GM21528 (cell line): ENCODE measurements around the gene SPTLC3.

Experiments used
- ATAC-seq: cut with Tn5 transposase; IDR thresholded peaks from one replicate; pipeline ENCODE4 v1.9.1; 2021; ENCODE audit warnings: mild to moderate bottlenecking, moderate library complexity; ENCODE audit not compliant: unreplicated experiment, low FRiP score

Gene SPTLC3

DNA sequence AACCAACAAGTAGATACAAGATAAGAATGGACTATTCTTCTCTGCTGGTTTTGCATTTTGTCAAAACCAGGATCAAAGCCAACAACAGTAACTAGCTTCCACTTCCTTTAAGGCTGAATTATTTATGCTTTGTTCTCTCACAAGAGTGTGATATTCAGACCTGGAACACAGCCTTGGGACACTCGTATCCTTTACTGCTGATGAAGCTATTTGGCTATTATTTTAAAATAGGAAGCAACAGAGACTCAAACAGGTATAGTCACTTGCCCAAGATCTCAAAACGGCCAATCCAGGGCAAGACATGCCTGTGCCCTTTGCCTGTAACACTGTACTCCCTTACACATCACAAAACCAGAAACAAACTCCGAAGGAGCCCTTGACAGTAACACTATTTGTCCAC, 19.9 kb downstream of the SPTLC3 start:
- no peak for ATAC-seq

DNA sequence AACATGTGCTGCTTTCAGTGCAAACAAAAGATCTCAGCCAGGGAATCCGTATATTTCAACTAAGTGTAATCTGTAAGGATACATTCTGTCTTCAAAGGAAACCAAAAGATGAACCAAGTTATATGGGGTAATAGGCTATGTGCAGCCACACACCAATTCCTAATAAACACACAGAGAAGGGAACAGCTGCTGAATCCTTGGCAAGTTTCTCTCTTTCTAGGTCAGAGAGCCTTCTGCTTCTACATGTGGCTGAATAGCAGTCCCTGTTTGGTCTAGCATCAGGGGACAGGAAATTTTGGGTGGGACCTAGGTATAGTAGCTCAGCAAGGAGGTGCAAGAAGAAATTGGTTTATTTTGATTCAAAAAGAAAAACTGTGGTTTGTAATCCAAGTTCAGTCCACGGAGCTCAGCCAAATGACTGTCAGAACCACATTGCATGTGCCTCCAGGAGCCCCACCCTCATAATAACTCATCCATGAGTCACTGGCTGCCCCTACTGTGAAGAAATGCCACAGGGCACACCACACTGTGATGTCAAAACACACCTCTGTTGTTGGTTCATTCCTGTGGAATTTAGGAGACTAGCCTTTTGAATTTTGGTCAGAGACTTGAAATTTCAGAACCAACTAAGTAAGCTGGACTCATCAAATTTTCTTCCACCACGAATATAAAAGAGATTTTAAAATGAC, 21.1 kb downstream of the SPTLC3 start:
- ATAC-seq = no peak

GRCh38 chr20:13031751-13032150, 23.0 kb downstream of the SPTLC3 start:
- ATAC-seq = no peak

DNA sequence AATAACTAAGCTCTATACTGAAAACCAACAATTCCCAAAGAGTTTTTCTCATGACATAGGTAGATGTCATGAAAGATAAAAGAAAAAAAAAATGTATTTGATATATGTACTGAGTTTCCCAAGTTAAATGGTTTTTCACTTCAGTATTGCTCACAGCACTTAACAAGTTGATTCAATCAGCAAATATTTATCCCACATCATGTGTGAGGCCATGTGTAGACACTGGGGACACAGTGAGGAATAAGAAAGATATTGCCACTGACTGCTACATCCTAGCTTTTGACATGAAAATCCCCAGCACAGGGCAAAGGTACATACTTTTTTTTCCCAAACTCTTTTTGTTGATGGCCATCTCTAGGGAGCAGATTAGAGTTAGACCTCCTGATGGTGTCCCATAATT, 25.3 kb downstream of the SPTLC3 start:
- ATAC-seq = no peak

- ATAC-seq = no peak
These were observed 26.2 kb downstream of the SPTLC3 start for GRCh38 chr20:13034936-13035335.

DNA sequence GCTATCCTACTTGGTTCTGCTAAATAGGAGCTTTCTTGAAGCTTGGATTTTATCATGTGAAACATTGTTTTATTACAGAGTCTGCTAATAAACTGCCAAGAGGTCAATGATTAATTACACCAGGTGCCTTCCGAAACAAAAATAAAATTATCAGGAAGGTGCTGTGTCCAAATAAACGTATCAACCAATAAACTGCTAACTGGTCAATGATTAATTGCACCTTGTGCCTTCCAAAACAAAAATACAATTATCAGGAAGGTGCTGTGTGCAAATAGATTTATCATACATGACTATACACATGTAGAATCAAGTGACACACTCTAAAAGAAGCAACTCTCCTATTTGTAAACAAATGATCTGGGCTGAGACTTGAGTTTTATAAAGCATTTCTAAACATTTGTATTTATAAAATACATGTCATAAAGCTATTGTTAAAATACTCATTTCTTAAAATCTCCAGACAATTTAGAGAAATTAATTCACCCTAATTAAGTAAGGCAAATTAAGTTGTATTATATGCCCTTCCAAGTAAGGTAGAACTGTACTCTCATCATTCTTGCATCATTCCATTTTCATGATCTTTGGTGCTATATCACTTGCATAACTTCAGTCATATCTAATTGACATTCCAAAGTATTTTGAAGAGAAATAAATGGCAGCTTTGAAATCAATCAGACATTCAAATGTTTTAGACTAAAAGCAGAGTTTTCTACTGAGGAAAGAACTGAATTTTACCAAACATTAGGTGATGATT, 26.8 kb downstream of the SPTLC3 start:
- no peak for ATAC-seq

- no peak for ATAC-seq
These were observed 29.0 kb downstream of the SPTLC3 start for GRCh38 chr20:13037727-13038126.

GRCh38 chr20:13041574-13042457, 33.0 kb downstream of the SPTLC3 start:
- ATAC-seq = no peak

GRCh38 chr20:13042458-13042794, 33.7 kb downstream of the SPTLC3 start:
- no peak for ATAC-seq

- ATAC-seq = no peak
These were observed 37.6 kb downstream of the SPTLC3 start for GRCh38 chr20:13046409-13046808.

DNA sequence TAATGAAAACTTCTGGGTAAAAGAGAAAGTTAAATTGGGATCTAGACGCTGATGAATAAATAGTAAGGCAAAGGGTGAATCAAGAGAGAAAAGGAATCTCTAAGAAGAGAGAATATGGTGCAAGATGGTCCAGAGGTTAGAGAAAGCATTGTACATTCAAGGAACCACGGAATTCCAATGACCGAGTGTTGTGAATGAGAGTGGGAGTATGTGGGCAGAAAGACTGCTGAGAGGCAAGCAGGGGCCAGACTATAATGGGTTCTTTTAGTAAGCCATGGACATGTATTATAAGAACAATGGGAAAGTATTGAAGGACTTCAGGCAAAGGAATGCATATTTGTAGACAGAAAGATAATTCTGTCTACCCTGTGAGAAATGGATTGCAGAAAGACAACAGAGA, 45.2 kb downstream of the SPTLC3 start:
- ATAC-seq = no peak

- no peak for ATAC-seq
These were observed 50.1 kb downstream of the SPTLC3 start for GRCh38 chr20:13058666-13059389.

DNA sequence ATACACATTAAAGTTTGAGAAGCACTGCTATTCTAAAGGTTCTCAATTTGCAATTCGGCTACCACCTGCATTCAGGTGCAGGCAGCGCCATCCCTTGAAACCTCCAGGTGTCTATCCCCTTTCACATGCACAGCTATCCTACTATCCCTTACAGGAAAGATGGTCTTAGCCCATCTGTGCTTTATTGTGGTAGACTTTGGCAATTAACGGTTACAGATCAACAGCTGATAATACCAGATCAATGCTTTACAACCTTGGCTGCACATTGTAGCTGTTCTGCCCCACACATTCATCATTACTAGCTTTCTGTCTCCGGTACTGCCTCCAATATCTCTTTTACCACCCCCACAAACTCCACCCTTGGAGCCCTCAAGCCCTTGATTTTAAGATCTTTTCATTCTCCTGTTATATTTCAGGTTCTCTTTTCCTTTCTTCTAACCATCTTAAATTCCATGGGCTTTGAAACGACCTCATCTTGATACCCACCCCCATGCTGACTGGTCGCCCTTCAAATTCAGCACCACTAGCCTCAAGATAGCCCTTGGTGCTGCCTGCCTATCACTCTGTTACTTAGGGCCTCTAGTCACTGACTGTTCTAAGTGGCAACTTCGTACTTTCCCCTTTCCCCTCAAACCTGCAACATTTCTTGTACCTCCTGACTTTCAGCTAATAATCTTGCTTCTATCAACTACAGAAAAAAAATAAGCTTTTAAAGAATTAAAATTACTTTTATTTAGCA, 50.8 kb downstream of the SPTLC3 start:
- ATAC-seq = no peak

DNA sequence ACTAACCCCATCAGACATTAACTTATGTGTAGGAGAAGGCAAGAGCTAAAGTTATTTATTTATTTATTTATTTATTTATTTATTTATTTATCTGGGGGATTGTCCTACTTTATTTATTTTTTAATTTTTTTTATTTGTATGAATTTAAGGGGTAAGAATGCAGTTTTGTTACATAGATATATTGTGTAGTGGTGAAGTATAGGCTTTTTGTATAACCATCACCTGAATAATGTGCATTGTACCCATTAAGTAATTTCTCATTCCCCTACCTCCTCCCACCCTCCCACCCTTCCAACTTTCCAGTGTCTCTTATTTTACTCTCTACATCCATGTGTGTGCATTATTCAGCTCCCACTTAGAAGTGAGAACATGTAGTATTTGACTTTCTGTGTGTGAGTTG, 51.6 kb downstream of the SPTLC3 start:
- ATAC-seq = no peak

DNA sequence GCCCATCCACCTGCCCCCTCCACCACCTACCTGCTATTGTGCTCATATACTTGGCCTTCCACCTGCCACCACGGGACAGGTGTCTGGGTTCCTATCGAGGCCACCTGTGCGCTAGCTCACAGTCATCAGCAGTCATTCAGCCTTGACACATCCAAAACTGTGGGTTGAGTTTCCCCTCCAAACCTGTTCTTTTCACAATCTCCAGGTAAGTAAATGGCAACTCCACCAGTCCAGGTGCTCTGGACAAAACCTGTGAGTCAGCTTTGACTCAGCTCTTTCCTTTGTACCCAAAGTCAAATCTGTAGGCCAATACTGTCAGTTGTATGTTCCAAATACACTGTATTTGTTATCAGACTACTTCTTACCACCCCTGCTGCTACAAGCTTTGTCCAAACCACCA, 52.6 kb downstream of the SPTLC3 start:
- ATAC-seq = no peak

DNA sequence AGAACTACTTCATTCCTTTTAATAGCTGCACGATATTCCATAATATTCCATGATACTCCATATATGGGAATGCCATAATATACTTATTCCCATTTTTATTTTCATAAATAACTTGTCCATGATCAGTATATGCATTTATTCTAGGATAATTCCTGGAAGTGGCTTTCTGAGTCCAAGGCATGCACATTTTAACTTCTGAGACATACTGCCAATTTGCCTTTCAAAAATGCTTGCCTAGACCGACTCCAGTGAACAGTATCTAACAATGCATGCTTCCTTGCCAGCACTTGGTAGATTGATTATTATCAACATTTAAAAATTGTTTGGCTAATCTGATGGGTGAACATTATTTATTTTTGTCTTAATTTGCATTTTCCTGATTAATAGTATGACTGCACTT, 54.0 kb downstream of the SPTLC3 start:
- ATAC-seq = no peak

DNA sequence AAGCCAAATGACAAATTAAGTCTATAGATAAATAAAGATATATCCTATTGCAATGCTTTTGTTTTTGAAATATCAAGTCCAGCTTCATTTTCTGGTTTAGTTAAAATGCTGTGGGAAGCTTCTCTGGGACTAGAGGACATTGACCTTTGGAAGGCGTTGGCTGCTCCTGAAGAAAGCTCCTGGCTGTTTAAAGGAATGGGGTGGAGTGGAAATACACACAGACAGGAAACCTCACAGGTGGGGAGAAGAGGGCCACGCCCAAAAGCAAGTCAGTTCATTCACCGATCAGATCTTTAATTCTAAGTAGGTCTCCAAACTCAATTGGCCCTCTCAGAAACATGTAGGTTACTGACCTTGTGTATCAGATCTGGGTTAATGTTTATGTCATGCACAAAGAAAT, 59.6 kb downstream of the SPTLC3 start:
- ATAC-seq = no peak

- no peak for ATAC-seq
These were observed 73.1 kb downstream of the SPTLC3 start for GRCh38 chr20:13081877-13082276.

DNA sequence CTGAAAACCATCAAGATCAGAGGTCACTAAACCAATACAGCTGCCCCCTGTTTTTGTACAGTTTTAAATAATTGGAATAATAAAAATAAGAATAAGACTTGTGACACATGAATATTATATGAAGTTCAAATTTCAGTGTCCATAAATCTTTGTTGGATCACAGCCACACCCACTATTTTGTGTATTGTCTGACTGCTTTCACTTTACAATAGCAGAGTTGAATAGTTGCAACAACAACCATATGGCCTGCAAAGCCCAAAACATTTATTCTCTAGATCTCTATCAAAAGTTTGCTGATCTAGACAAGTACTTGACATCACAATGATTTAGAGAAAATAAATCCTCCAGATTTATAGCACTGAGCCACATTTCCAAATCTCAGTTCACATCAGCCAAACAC, 73.6 kb downstream of the SPTLC3 start:
- ATAC-seq = no peak

DNA sequence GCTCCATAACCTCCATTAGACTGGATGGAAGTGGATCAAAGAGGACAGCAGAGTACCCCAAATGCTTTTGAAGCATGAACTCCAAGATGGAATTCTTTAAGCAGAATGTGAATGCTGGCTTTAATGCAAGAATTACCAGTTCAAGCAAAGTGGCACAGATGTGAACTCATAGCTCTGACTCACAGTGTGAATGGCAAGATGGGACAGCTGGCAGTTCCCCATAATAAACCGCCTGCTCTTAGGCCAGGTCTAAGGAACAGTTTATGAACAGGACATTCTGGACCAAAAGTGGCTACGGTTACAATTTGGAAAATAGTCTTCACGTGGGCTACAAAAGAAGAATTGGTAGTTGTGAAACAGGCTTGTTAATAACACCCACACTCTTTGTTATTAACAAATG, 76.5 kb downstream of the SPTLC3 start:
- no peak for ATAC-seq
